ENCODE measurements around the gene CXCR5.

Gene CXCR5

GRCh38 chr11:118929501-118930093 is 45.9 kb downstream of the CXCR5 start:
- peak; percentile 83 for DNase-seq

- peak; percentile 78 for DNase-seq
Measured at GRCh38 chr11:118930094-118930712, 46.5 kb downstream of the CXCR5 start.

- DNase-seq = no peak
Measured at GRCh38 chr11:118931571-118931970, 47.9 kb downstream of the CXCR5 start.

GRCh38 chr11:118933486-118933885 is 49.8 kb downstream of the CXCR5 start:
- no peak for DNase-seq

GRCh38 chr11:118935376-118935775 is 51.7 kb downstream of the CXCR5 start:
- DNase-seq = no peak

- DNase-seq = peak; percentile 86
Measured at GRCh38 chr11:118938491-118939403, 55.1 kb downstream of the CXCR5 start.

- no peak for DNase-seq
Measured at GRCh38 chr11:118939404-118939915, 55.8 kb downstream of the CXCR5 start.

GRCh38 chr11:118939953-118940598 is 56.4 kb downstream of the CXCR5 start:
- DNase-seq = no peak

- DNase-seq = no peak
Measured at GRCh38 chr11:118947091-118947490, 63.4 kb downstream of the CXCR5 start.

All from EL (cell line).